ENCODE results near the gene TRIP12. TPM values are rescaled to one million over a fixed set of nuclear protein-coding genes. Genes with fewer than 3 reads are reported as not detected.

Gene TRIP12
- total RNA-seq, 1 experiment from 2014 or later, result 166 TPM

- Histone ChIP-seq H3K4me2 (ENCODE audit: insufficient read depth, insufficient read length, low read length) (no peak overlapping the region), H3K27me3 (ENCODE audit: insufficient read depth, low read length) (no peaks in the 10 kb centered on the region), H4K20me1 (ENCODE audit: control insufficient read depth, insufficient read depth, insufficient read length) (no peaks in the 10 kb centered on the region), H2BK5ac (ENCODE audit: insufficient read length, low read length) (no peak overlapping the region), H2AFZ (ENCODE audit: low read length) (no peak overlapping the region), H3K18ac (ENCODE audit: insufficient read length, low read depth, low read length) (no peak overlapping the region), H3K27ac (ENCODE audit: insufficient read length, low read depth, low read length) (no peak overlapping the region), H3K9me3 (ENCODE audit: control insufficient read depth, low read depth, low read length) (no peaks in the 10 kb centered on the region), H3K23me2 (ENCODE audit: insufficient read length, low read depth, low read length, poor library complexity, severe bottlenecking) (no peaks in the 10 kb centered on the region), H4K91ac (ENCODE audit: insufficient read length, low read depth, low read length) (no peak overlapping the region), H4K8ac (replicated peaks; ENCODE audit: insufficient read length, low read depth, low read length) (no peak overlapping the region), H3K23ac (ENCODE audit: insufficient read length, low read depth, low read length) (no peak overlapping the region), H3K9ac (ENCODE audit: extremely low read depth, insufficient read length, low read length) (no peak overlapping the region), H3K79me1 (ENCODE audit: insufficient read depth, low read depth, low read length, poor library complexity, severe bottlenecking) (no peaks in the 10 kb centered on the region), H2BK120ac (ENCODE audit: low read depth, low read length, poor library complexity, severe bottlenecking) (no peak overlapping the region), H3K4me1 (ENCODE audit: insufficient read depth, low read length) (no peaks in the 10 kb centered on the region), H2AK5ac (ENCODE audit: insufficient read length, low read length) (no peak overlapping the region), H3K56ac (ENCODE audit: insufficient read length, low read depth, low read length) (no peak overlapping the region), H2BK15ac (ENCODE audit: low read depth, low read length) (no peak overlapping the region), H2BK20ac (ENCODE audit: low read depth, low read length, poor library complexity, severe bottlenecking) (no peak overlapping the region), H3K14ac (ENCODE audit: insufficient read depth, low read length) (no peak overlapping the region), H3T11ph (ENCODE audit: low read length) (no peak overlapping the region), H3K79me2 (ENCODE audit: insufficient read depth, low read length) (peaks cover 17% of the 10 kb centered on the region; the same call in 1 of the 2 replicates), H4K5ac (ENCODE audit: insufficient read length, low read depth, low read length) (no peak overlapping the region), H2BK12ac (ENCODE audit: insufficient read length, low read depth, low read length) (no peak overlapping the region), H3K4ac (ENCODE audit: low read depth, low read length) (no peak overlapping the region)
- Mint-ChIP-seq H3K27me3 (ENCODE audit: low read depth) (no peaks in the 10 kb centered on the region), H3K4me3 (no peak overlapping the region), H3K9me3 (no peaks in the 10 kb centered on the region), H3K27ac (no peak overlapping the region), H3K4me1 (peaks cover 24% of the 10 kb centered on the region in 2 experiments), H3K36me3 (ENCODE audit: insufficient read depth in 1 of 3, low read depth in 3 of 3) (peaks cover 0 to 20% (median 10%) of the 10 kb centered on the region in 3 experiments; a peak in 5 of 7 replicates)
- WGBS (ENCODE audit: extremely low coverage, insufficient read length, low lambda C conversion rate), result no CpG with 5 or more reads among the region's 2 CpGs
- no peak for TF ChIP-seq CTCF (conservative IDR thresholded peaks at IDR 0.05)
- DNase-seq, result no peak
Measured at GRCh38 chr2:229909090-229909489, 12.7 kb downstream of the TRIP12 start.

All from H9 (cell line).